GM19324 (cell line): ENCODE results near the gene ATG4D.
"Not testable (repeated sequence)": the region's sequence is repeated elsewhere in the genome, so short reads cannot be mapped to it uniquely, and the experiment has no call there.

ENCODE experiments used
- ATAC-seq: cut with Tn5 transposase; IDR thresholded peaks from one replicate; pipeline ENCODE4 v1.9.1; 2021; ENCODE audit warnings: mild to moderate bottlenecking, moderate library complexity; ENCODE audit not compliant: unreplicated experiment, low FRiP score

Gene ATG4D

GRCh38 chr19:10550336-10550735, 6.6 kb downstream of the ATG4D start:
- ATAC-seq = no peak

- not testable (repeated sequence) for ATAC-seq
Observed at GRCh38 chr19:10551006-10551405, 7.3 kb downstream of the ATG4D start.

GRCh38 chr19:10551698-10552301, 8.1 kb downstream of the ATG4D start:
- no peak for ATAC-seq

GRCh38 chr19:10552510-10553053, 8.9 kb downstream of the ATG4D start:
- no peak for ATAC-seq

GRCh38 chr19:10553087-10553667, 9.5 kb downstream of the ATG4D start:
- no peak for ATAC-seq

- ATAC-seq = no peak
Observed at GRCh38 chr19:10553943-10554381, 10.3 kb downstream of the ATG4D start.

GRCh38 chr19:10554760-10555609, 11.3 kb downstream of the ATG4D start:
- no peak for ATAC-seq

- ATAC-seq = no peak
Observed at GRCh38 chr19:10555610-10555973, 11.9 kb downstream of the ATG4D start.

GRCh38 chr19:10557603-10558197, 14.0 kb downstream of the ATG4D start:
- no peak for ATAC-seq

GRCh38 chr19:10560154-10560553, 16.4 kb downstream of the ATG4D start:
- ATAC-seq = no peak

GRCh38 chr19:10562609-10563008, 18.9 kb downstream of the ATG4D start:
- no peak for ATAC-seq

- ATAC-seq = no peak
Observed at GRCh38 chr19:10565028-10565566, 21.4 kb downstream of the ATG4D start.

GRCh38 chr19:10565567-10566407, 22.1 kb downstream of the ATG4D start, which contains the start of gene KRI1:
Gene KRI1 (minus strand): TSS chr19:10566010. CDS start chr19:10565999, 11 bp downstream.
- peak; percentile 72 for ATAC-seq

- ATAC-seq = no peak
Observed at GRCh38 chr19:10566408-10566657, 22.6 kb downstream of the ATG4D start.

- ATAC-seq = no peak
Observed at GRCh38 chr19:10566658-10567410, 23.1 kb downstream of the ATG4D start.

GRCh38 chr19:10567656-10568055, 24.0 kb downstream of the ATG4D start:
- ATAC-seq = no peak

GRCh38 chr19:10568062-10568825, 24.5 kb downstream of the ATG4D start:
- peak; percentile 1 for ATAC-seq

GRCh38 chr19:10568826-10569651, 25.3 kb downstream of the ATG4D start, which contains the start of gene CDKN2D:
Gene CDKN2D (minus strand): TSS chr19:10568979. CDS start chr19:10568653, 326 bp downstream.
- peak; percentile 72 for ATAC-seq
